ENCODE data around the gene MYADM.

MYADM gene

GRCh38 chr19:53881482-53882390 is 14.1 kb downstream of the MYADM start, which contains the start of gene PRKCG:
Gene PRKCG, plus strand, starts transcription at chr19:53882197. Its CDS starts 298 bp downstream, at chr19:53882495.
- Histone ChIP-seq H3K4me1 (ENCODE audit: control insufficient read depth, low read length) (peaks cover 7% of the 10 kb centered on the region), H3K27me3 (ENCODE audit: control insufficient read depth, low read length) (peaks cover 26% of the 10 kb centered on the region), H3K36me3 (ENCODE audit: control insufficient read depth, low read length) (no peaks in the 10 kb centered on the region), H3K4me3 (ENCODE audit: low read length) (peak within 1 kb of the TSS; percentile 20; the same call in 1 of the 2 replicates), H3K9me3 (ENCODE audit: control insufficient read depth, insufficient read depth, low read length) (no peaks in the 10 kb centered on the region), H3K9me2 (replicated peaks; ENCODE audit: control insufficient read depth, low read length) (no peaks in the 10 kb centered on the region), H3K27ac (ENCODE audit: low read depth, low read length) (no peak within 1 kb of the TSS), H3K4me2 (ENCODE audit: low read length) (peak within 1 kb of the TSS; percentile 36; the same call in 1 of the 2 replicates), H3F3A (ENCODE audit: control insufficient read depth, insufficient read depth) (no peaks in the 10 kb centered on the region), H4K20me1 (ENCODE audit: control insufficient read depth, insufficient read depth, low read depth, low read length) (no peaks in the 10 kb centered on the region), H3K79me2 (ENCODE audit: control insufficient read depth, low read length) (no peaks in the 10 kb centered on the region)
- no peak for TF ChIP-seq EZH2phosphoT487 (IDR thresholded peaks at IDR 0.05; ENCODE audit: borderline replicate concordance, low read length)
- TF ChIP-seq CTCF (IDR thresholded peaks at IDR 0.05; ENCODE audit: low read depth, low read length, poor library complexity, severe bottlenecking) = no peak

- Histone ChIP-seq H3K36me3 (ENCODE audit: control insufficient read depth, low read length) (no peaks in the 10 kb centered on the region), H3K4me3 (ENCODE audit: low read length) (no peak overlapping the region), H3K27me3 (ENCODE audit: control insufficient read depth, low read length) (peaks cover 26% of the 10 kb centered on the region), H3K9me3 (ENCODE audit: control insufficient read depth, insufficient read depth, low read length) (no peaks in the 10 kb centered on the region), H3F3A (ENCODE audit: control insufficient read depth, insufficient read depth) (no peaks in the 10 kb centered on the region), H3K27ac (ENCODE audit: low read depth, low read length) (no peak overlapping the region), H3K4me2 (ENCODE audit: low read length) (peak overlapping the region; percentile 36; the same call in 1 of the 2 replicates), H4K20me1 (ENCODE audit: control insufficient read depth, insufficient read depth, low read depth, low read length) (no peaks in the 10 kb centered on the region), H3K79me2 (ENCODE audit: control insufficient read depth, low read length) (no peaks in the 10 kb centered on the region), H3K4me1 (ENCODE audit: control insufficient read depth, low read length) (peaks cover 7% of the 10 kb centered on the region), H3K9me2 (replicated peaks; ENCODE audit: control insufficient read depth, low read length) (no peaks in the 10 kb centered on the region)
- TF ChIP-seq CTCF (IDR thresholded peaks at IDR 0.05; ENCODE audit: low read depth, low read length, poor library complexity, severe bottlenecking) = no peak
- TF ChIP-seq EZH2phosphoT487 (IDR thresholded peaks at IDR 0.05; ENCODE audit: borderline replicate concordance, low read length) = no peak
Measured at GRCh38 chr19:53882391-53883050, 14.8 kb downstream of the MYADM start.

GRCh38 chr19:53883231-53883661 is 15.6 kb downstream of the MYADM start:
- H3K36me3 ChIP-seq (ENCODE audit: control insufficient read depth, low read length) = no peaks in the 10 kb centered on the region
- peaks cover 7% of the 10 kb centered on the region for H3K4me1 ChIP-seq (ENCODE audit: control insufficient read depth, low read length)
- no peaks in the 10 kb centered on the region for H4K20me1 ChIP-seq (ENCODE audit: control insufficient read depth, insufficient read depth, low read depth, low read length)
- no peaks in the 10 kb centered on the region for H3K79me2 ChIP-seq (ENCODE audit: control insufficient read depth, low read length)
- no peak for TF ChIP-seq EZH2phosphoT487 (IDR thresholded peaks at IDR 0.05; ENCODE audit: borderline replicate concordance, low read length)
- no peak for TF ChIP-seq CTCF (IDR thresholded peaks at IDR 0.05; ENCODE audit: low read depth, low read length, poor library complexity, severe bottlenecking)
- H3K9me3 ChIP-seq (ENCODE audit: control insufficient read depth, insufficient read depth, low read length) = no peaks in the 10 kb centered on the region
- H3K4me2 ChIP-seq (ENCODE audit: low read length) = no peak overlapping the region
- H3F3A ChIP-seq (ENCODE audit: control insufficient read depth, insufficient read depth) = no peaks in the 10 kb centered on the region
- no peak overlapping the region for H3K27ac ChIP-seq (ENCODE audit: low read depth, low read length)
- H3K4me3 ChIP-seq (ENCODE audit: low read length) = no peak overlapping the region
- H3K9me2 ChIP-seq (replicated peaks; ENCODE audit: control insufficient read depth, low read length) = no peaks in the 10 kb centered on the region
- peaks cover 26% of the 10 kb centered on the region for H3K27me3 ChIP-seq (ENCODE audit: control insufficient read depth, low read length)
